Right ventricle myocardium inferior (tissue), 1 donor: ENCODE results near the gene GAREM1. TPM values are rescaled to one million over a fixed set of nuclear protein-coding genes. Genes with fewer than 3 reads are reported as not detected.
"Not testable (repeated sequence)": the region's sequence is repeated elsewhere in the genome, so short reads cannot be mapped to it uniquely, and the experiment has no call there.

Source experiments
- ATAC-seq: fragments of 200-7000 bp; cut with Tn5 transposase; one replicate; pipeline ENCODE4 v1.9.1; 2020; ENCODE audit warnings: mild to moderate bottlenecking, moderate library complexity
- DNase-seq: peaks from one replicate; pipeline ENCODE4 v3.0.0; 2021; ENCODE audit errors: missing footprints
- intact Hi-C: fragments of 100-400 bp; cut with DNase I; formaldehyde crosslinking; loops from one replicate; pipeline ENCODE4 v1.11.0; 2022
- long read RNA-seq: library from polyadenylated mRNA; unstranded; transcript quantifications from one replicate; pipeline ENCODE4 v2.0.0, GENCODE V29; 2021
- total RNA-seq: library from RNA; stranded (reverse); fragmentation: NEBNext Ultra II Directional; extraction: Animal tissue kit (Norgen Biotek cat#: 25700); gene quantifications from one replicate; pipeline ENCODE4 v1.2.1, GENCODE V29; 2021
- donor health status: DM: no; HTN: yes; CAD: no; lungs with severe emphysema.

The GAREM1 gene
- 22.7 TPM for total RNA-seq
- long read RNA-seq, full-length matches to known transcripts: 9 of 12 reads
- long read RNA-seq, partial matches to known transcripts: 2 of 12 reads
- long read RNA-seq, other reads (novel, unspliced or antisense): 1 of 12 reads

DNA sequence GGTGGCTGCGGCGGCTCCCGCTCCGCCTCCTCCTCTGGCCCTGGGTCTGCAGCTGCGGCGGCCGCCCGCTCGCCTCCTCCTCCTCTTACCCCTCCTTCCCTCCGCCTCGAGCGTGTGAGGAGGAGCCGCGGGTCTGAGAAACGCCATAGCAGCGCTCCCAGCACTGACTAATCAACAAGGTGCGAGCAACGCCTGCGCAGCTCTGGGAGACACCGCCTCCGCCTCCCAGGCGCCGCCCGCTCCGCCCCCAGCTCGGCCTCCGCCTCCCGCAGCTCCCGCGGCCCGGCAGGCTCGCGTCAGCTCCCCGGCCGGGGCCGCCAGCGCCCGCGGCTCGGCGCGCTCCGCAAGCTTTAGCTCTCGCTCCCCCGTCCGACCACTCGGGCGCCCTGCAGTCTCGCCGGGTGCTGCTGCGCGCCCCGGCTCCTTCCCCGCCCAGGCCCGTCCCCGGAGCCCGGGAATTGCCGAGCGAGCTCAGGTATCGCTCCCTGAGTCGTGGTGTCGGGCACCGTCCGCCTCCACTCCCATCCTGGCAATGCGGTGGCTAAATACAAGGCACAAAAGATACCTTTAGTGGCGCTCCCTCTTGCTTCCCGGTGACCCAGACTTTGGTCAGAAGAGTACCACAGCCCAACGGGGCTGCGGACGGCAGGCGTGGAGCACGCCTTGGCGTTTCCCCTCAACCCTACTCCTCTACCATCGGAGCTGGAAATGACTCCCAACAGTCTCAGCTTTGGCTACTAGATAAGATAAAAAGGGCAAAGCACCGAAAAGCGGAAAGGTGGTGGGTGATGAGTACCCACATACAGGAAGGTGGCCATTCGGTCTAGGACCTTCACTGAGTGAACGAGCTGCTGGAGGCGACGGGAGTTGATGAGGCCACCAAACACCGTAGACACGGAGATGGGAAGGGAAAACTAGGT lies at the start of gene GAREM1:
Gene GAREM1 (minus strand): TSS at position 169 of the 920 bp plus-strand sequence. CDS start 454 bp downstream, outside the sequence.
- intact Hi-C loops: loop anchor here (2.0 to 10.0 kb wide), 4 partner anchors 74 to 314 kb away; no protein-coding TSS in a partner anchor
- DNase-seq: peak; percentile 96
- peak; percentile 98 for ATAC-seq

GRCh38 chr18:32511147-32511546 lies 40.5 kb upstream of the GAREM1 start:
- no peak for ATAC-seq
- intact Hi-C loops: no loop called here
- no peak for DNase-seq

DNA sequence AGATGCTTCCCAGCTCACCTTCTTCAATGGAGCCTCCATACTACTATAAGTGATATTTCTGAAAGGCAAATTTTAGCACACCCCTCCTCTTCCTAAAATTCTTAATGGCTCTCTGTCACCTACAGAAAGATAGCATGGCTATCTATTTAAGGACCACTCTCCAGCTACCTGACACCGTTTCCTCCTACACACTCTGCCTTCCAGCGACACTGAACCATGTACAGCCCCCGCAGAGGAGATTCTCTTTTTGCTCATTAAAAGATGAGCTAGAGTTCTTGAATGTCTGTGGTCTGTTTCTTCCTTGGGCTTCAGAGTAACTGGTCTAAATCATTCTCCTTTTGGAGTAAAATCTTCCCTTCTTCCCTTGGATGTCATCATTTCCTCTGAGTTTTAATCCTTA lies 38.4 kb upstream of the GAREM1 start:
- DNase-seq: no peak
- intact Hi-C loops: no loop called here
- no peak for ATAC-seq

GRCh38 chr18:32507093-32507492 lies 36.4 kb upstream of the GAREM1 start:
- DNase-seq: no peak
- intact Hi-C loops: no loop called here
- no peak for ATAC-seq

GRCh38 chr18:32502014-32502413 lies 31.3 kb upstream of the GAREM1 start:
- DNase-seq (no peak), ATAC-seq (no peak)
- intact Hi-C loops: no loop called here

- intact Hi-C loops, ATAC-seq, DNase-seq: not testable (repeated sequence)
Measured at GRCh38 chr18:32501242-32501641, 30.6 kb upstream of the GAREM1 start.

DNA sequence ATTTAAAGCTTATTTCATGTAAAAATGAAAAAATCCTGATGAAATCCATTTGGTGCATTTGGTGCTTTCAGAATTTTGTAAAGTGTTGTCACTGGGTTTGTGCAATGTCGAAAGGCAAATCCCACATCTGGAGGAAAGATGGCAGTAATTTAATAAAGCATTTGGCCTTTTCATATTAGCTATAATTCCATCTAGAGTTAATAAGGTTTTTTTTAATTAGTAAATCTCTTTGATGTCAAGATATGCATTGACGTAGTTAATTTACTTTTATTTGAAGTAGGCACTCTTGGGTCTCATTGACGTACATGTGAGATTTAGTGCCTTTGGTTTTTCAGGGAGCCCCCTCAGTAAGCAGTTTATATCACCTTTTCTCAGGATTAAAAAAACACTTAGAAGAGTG lies 12.3 kb upstream of the GAREM1 start:
- no peak for DNase-seq
- no peak for ATAC-seq
- intact Hi-C loops: no loop called here

- no peak for ATAC-seq
- no peak for DNase-seq
- intact Hi-C loops: no loop called here
Measured at GRCh38 chr18:32482117-32482516, 11.4 kb upstream of the GAREM1 start.

DNA sequence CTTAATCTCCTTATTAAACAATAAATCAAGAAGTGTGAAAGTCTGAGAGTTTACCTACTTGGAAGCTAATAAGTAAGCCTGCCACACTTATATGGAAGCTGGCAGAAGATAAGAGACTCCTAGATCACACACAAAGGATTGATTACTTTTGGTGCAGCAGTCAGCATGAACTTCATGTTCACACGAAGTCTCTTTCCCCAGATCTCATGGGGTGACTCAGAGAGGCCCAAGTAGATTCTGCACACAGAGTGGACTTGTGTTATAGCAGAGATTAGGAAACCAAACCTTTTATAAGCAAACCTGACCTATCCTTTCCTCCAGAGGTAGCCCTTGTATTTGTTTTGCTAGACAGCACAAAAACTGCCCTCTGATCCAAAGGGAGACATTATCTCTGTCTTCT lies 9.9 kb upstream of the GAREM1 start:
- DNase-seq (no peak), ATAC-seq (no peak)
- intact Hi-C loops: no loop called here

- no peak for ATAC-seq
- intact Hi-C loops: loop anchor here (10.0 kb wide), 1 partner anchor 66 kb away; no protein-coding TSS in a partner anchor
- DNase-seq: no peak
Measured at GRCh38 chr18:32478807-32479206, 8.1 kb upstream of the GAREM1 start.

DNA sequence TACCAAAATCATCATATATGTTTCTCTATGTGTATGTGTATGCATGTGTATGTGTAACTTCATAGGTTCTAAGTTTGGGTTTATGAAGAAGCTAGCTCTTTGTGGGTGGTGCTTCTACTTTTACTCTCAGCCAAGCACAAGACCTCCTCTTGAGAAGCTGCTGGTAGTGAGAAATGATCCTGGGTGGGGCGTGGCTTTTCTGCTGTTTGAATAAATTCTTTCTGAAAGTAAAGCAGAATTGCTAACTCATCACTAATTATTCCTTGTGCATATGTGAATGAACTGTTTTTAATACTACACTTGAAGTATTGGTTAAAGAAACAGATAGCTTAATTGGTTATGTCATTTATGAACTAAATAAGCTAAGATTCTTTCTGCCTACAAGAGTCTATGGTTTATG lies 7.6 kb upstream of the GAREM1 start:
- intact Hi-C loops: loop anchor here (10.0 kb wide), 1 partner anchor 66 kb away; no protein-coding TSS in a partner anchor
- ATAC-seq: no peak
- no peak for DNase-seq

GRCh38 chr18:32476106-32476505 lies 5.4 kb upstream of the GAREM1 start:
- intact Hi-C loops: loop anchor here (10.0 kb wide), 1 partner anchor 69 kb away; no protein-coding TSS in a partner anchor
- DNase-seq (no peak), ATAC-seq (no peak)

DNA sequence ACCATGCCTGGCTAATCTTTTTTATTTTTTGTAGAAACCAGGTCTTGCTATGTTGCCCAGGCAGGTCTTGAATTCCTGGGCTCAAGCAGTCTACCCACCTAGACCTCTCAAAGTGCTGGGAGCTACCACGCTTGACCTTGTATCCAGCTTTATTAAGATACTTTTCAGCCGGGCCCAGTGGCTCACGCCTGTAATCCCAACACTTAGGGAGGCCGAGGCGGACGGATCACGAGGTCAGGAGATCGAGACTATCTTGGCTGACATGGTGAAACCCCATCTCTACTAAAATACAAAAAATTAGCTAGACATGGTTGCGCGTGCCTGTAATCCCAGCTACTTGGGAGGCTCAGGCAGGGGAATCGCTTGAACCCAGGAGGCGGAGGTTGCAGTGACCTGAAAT lies 4.4 kb upstream of the GAREM1 start:
- DNase-seq, ATAC-seq: not testable (repeated sequence)
- intact Hi-C loops: loop anchor here (10.0 kb wide), 1 partner anchor 70 kb away; no protein-coding TSS in a partner anchor

DNA sequence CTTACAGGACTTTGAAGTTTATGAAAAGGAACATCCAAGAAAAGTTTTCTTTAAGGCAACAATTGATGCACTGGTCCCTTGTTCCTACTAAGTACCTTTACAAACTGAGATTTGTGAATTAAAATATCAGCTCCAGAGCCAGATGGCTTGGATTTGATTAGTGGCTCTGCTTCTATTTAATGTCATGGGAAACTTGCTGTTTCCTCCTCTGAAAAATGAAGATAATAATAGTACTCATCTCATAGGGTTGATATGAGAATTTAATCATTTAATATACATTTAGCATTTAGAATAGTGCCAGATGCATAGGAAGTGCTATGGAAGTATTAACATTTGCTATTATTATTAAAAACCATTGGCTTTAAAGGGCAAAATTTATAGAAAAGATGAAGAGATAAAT lies 2.6 kb upstream of the GAREM1 start:
- intact Hi-C loops: loop anchor here (5.0 to 10.0 kb wide), 3 partner anchors 71 to 316 kb away; no protein-coding TSS in a partner anchor
- no peak for ATAC-seq
- no peak for DNase-seq

DNA sequence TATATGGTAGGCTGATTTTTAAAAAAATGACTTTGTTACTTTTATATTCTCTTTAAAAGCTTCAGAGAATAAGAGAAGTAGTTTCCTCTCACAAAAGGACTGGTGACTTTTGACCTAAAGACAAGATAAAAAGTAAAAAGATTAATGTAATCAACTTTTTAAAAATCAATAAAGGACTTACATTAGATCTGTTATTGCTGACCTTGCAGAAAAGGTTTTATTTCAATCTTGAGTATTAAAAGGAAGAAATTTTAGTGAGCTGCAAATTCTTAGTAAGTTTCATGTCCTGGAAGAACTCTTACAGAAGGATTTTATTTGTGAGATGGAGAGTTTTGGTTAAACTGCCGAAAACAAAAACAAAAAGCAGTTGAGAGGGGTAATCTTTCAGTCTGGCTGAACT lies 2.2 kb upstream of the GAREM1 start:
- intact Hi-C loops: loop anchor here (5.0 to 10.0 kb wide), 3 partner anchors 72 to 316 kb away; no protein-coding TSS in a partner anchor

GRCh38 chr18:32470460-32470713 lies 295 bp downstream of the GAREM1 start:
- intact Hi-C loops: loop anchor here (2.0 to 10.0 kb wide), 4 partner anchors 74 to 313 kb away; no protein-coding TSS in a partner anchor
- no peak for DNase-seq
- ATAC-seq: peak; percentile 1

More for the DNA sequence above, 2.2 kb upstream of the GAREM1 start:
- no peak for ATAC-seq
- DNase-seq: no peak

- ATAC-seq: peak; percentile 7
- DNase-seq: peak; percentile 73
- intact Hi-C loops: loop anchor here (2.0 to 10.0 kb wide), 6 partner anchors 45 to 375 kb away; partner anchors contain the start of gene RNF138
Measured at GRCh38 chr18:32469691-32470459, 807 bp downstream of the GAREM1 start.

- intact Hi-C loops: loop anchor here (2.0 to 10.0 kb wide), 2 partner anchors 44 to 374 kb away; partner anchors contain the start of gene RNF138
- ATAC-seq (peak; percentile 39), DNase-seq (peak; percentile 70)
Measured at GRCh38 chr18:32469190-32469651, 1.5 kb downstream of the GAREM1 start.
